ENCODE data around the gene ARHGDIB. TPM values are rescaled to one million over a fixed set of nuclear protein-coding genes. Genes with fewer than 3 reads are reported as not detected.

Gene ARHGDIB
- total RNA-seq, 1 experiment from 2014 or later = 17.7 TPM

DNA sequence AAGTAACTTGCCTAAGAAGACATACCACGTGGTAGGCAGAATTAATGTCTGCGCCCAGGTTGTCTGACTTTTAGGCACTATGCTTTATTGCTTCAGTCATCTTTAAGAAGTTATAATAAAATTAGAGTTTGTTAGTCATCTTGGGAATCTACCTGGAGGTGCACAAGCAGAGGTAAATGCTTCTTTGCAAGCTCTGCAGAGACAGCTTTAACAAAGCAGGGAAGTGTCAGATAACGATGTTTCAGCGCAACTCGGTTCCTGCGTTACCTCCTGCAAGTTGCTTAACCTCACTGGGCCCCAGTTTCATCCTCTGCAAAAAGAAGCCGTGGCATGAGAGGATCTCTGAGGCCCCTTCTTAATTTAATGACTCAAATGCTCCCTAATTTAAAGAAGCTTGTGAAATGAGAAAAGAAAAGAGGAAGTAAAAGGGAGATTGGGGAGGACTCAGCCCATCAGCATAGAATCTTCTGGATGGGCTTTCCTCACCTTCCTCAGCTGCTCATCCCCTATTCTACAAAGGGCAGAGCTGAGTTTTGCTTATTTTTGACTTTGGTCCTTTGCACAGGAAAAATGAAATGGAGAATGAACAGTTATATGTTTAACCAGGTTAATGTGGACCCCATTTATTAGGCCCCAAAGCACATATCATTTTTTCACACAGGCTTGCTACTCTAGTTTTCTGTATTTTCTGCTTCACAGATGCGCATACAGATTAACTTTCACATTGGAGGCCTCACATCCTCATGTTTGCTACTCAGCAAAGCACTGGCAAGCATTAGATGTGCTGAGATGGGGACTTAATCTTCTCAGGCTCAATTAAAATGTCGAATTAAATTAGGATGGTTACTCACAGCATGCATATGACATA lies 5.1 kb downstream of the ARHGDIB start:
- no peak for DNase-seq (ENCODE audit: low read depth)

DNA sequence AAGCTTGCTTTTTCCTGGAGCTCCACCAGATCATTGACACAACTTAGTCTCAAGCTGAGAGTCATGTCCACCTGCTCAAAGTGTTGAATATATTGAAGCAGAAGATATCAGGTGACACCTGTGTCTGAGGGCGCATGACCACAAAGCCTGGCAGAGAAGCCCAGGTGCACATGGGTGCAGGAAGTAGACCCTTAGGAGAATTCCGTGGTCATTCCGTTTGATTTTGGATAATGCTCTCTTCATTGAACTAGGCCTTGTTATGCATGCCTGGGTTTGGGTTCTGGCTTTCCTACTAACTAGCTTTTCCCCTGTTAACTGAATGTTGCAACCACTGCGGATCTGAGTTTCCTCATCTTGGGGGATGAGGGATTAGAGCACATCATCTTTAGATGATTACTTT lies 7.1 kb downstream of the ARHGDIB start:
- DNase-seq (ENCODE audit: low read depth) = no peak

DNA sequence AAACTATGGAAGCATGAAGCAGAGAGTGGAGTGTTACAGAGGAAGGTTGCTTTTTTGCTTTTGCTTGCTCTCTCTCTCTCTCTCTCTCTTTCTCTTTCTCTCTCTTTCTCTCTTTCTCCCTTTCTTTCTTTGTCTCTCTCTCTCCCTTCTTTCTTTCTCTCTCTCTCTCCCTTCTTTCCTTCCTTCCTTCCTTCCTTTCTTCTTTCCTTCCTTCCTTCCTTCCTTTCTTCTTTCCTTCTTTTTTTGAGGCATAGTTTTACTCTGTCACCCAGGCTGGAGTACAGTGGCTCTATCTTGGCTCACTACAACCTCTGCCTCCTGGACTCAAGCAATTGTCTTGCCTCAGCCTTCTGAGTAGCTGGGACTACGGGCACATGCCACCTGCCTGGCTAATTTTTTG lies 7.6 kb downstream of the ARHGDIB start:
- DNase-seq (ENCODE audit: low read depth) = no peak

DNA sequence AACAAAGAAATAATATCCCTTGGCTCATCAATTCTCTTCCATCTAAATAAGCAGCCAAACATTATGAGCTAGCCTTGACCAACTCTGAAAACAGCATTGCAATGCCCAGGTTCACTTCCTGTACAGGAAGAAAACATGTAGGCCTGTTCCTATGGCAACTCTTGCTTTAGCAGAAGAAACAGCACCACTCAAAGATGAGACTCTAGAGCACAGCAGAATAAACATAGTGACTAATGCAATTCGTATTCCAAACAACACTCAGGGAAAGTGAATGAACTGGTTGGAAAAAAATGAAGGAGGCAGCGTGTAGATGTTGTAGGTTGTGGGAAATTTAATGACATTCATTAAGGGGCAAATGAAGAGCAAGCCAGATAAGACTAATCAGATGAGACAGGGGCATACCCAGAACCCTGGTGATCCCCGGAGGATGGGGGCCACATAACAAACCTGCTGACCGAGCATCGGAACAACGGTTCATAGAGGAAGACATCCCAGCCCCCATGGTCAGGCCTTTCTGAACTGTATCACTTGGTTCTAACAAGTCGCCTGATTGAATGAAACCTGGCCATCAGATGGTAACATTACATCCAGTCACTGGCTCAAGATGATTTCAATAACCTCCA lies 9.0 kb downstream of the ARHGDIB start:
- DNase-seq (ENCODE audit: low read depth) = peak; percentile 97

DNA sequence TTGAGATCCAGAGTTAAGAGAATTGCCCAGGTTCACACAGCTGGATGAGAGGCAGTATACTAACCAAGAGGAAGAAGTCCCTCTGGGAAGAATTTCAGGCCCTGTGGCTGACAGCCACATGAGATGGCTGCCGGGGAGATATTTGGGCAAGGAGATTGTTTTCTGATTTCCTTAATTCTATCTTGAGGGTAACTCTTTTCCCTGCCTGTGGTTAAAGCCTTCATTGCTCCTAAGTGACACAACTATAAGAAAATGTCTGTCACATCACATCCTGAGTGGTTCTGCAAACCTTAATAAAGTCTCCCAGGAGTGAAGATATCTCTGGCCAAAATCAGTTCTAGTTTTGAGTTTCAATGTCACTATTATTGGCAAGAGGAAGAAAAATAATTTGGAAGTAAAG lies 9.6 kb downstream of the ARHGDIB start:
- DNase-seq (ENCODE audit: low read depth) = peak; percentile 37

DNA sequence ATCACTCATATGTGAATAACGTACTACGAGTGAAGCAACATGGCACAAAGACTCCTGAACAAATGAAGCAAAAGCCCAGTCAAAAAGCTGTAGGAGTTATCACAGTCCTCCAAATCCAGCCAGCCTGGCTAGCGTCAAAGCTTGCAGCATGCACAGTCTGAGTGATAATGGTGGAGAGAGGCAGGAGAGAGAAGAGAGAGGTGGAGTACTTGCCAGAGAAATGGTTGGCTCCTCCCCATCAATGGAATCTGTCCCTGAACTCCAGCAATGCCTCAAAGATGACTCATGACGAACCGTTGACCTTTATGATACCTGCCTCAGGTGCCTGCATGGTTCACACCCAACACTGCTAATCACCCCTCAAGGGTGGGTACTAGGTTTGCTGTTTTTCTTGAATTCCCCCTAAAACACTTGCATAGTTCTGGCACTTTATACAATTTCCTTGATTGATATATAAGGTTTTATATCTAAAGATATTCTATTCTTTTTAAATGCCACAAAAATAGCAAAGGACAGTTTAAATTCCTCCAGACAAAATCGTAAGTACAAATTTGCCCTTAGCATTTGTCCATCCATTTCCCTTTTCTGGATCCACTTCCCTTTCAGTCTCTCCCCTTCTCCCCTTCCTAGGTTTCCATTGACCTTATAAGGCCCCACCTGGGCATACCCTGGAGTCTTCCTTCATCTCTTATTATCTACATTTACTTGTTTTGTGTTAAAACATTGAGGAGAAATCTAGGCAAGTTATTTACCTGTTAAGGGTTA lies 10.2 kb downstream of the ARHGDIB start:
- peak; percentile 77 for DNase-seq (ENCODE audit: low read depth)

DNA sequence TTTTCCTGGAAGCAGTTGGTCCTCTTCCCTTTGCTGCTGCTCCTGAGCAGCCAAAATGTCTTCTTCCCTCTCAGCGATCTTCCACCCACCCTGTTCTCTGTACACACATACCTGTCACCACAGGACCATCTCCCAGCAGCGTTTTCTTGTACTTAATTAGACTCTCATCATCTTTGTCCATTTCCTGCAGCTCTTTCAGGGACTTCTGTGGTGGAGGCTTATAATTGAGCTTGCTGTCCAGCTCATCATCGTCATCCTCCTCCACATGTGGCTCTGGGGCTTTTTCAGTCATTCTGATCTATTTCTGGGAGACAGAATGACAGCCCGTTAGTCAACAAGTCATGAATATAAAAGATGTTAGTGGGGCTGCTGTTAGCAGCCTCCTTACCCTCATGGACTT lies 11.0 kb downstream of the ARHGDIB start:
- no peak for DNase-seq (ENCODE audit: low read depth)

DNA sequence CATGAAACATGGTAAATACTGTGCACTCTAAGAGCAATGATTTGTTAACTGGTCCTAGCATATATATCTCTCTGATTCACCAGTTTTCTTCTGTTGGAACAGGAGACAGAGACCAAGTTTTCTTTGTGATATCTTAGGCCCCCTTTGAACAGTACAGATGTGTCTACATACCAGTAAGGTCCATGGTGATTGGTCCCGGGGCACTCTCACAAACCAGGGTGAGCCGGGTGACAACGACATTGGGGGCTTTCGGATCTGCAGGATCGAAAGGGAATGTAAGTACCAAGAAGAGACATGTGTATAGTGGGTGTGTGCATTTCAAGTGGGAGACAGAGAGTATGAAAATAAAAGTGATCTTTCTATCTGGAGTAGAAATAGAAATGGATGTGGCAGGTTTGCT lies 11.8 kb downstream of the ARHGDIB start:
- DNase-seq (ENCODE audit: low read depth) = no peak

DNA sequence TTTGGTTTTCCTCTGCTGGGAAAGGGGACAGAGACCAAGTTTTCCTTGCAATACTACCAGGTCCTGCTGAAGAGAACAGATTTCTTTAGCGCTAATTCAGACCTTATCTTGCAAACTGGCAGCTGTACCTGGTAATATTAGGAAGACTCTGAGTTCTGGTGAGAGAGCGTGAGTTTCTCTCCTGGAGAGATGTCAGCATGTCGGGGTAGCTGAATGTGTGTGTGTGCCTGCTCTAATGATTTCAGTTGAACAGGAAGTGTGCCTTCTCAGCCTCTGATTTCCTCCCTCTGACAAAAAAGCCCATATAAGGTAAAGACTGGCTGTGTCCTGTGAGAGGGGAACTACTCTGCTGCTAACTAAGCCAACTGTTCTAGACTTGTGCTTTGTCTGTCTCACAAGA lies 12.7 kb downstream of the ARHGDIB start:
- peak; percentile 92 for DNase-seq (ENCODE audit: low read depth)

DNA sequence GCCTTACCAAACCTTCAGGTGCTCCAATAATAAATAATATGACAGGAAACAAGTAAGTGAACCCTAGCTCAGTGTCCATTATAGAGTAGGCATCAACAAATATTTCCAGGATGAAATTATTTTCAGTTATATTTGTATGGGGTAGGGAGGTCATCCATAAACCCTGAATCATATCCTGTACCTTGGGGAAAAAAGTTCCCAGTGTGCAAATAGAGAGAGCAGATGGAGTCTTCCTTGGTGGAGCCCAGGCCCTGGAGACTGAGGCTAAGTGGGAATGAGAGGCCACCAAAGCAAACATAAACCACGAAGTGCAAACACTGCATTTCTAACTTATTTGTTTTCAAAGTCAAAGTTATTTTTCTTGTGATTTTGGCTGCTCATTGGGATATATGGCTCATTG lies 14.5 kb downstream of the ARHGDIB start:
- DNase-seq (ENCODE audit: low read depth) = no peak

DNA sequence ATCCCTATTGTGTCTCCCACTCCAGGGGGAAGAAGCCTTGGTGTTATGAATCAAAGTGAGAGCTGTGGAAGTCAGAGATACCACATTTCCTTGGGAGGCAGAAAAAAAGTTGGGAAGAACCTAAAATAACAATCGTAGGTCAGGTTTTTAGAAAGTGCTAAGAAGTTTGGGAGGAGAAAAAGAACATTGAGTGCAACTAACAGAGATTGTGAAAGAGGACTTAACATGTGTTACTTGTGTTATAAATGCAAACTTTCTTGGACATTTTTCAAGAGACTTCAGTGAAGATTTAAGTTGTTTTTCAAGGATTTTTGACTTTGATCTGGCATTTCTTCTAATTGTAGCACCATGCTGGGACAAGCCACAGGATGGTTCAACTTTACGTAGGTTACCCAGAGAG lies 15.2 kb downstream of the ARHGDIB start:
- DNase-seq (ENCODE audit: low read depth) = no peak

DNA sequence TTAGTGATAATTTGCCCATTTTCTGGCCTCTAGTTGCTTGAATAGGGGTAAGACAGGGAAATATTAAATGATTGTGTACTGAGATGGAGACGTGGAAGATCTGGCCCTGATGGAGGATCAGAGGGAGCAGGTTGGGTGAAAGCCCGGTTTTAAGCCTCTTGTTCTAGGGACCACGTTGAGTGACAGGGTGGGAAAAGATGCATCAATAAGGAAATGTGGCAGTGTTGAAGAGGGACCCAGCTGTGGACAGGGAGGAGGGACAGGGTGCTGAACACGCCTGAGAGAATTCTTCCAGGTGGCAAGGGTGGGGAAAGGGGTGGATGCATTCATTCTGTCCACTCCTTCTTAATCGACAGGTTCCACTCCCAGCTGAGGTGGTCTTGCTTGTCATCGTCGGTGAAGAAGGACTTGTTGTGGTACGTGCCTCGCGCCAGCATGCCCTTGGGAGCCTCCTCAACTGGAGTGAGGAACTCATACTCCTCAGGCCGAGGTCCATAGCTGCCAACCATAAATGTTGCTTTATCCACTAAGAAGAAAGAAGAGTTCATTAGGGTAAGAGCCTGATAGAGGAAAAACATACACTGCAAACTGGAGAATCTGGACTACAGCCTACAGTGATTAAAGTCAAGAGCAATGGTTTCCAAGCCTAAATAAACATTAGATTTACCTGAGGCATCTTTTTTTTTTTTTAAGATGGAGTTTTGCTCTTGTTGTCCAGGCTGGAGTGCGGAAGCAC lies 19.0 kb downstream of the ARHGDIB start:
- no peak for DNase-seq (ENCODE audit: low read depth)

DNA sequence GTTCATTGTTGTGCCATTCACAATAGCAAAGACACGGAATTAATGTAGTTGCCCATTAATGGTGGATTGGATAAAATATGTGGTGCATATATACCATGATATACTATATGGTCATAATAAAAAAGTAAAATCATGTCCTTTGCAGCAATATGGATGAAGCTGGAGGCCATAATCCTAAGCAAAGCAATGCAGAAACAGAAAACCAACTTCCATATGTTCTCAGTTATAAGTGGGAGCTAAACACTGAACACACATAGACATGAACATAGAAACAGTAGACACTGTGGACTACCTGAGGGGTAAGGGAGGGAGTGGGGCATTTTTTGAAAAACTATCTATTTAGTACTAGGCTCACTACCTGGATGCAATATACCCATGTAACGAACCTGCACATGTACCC lies 20.0 kb downstream of the ARHGDIB start:
- no peak for DNase-seq (ENCODE audit: low read depth)

DNA sequence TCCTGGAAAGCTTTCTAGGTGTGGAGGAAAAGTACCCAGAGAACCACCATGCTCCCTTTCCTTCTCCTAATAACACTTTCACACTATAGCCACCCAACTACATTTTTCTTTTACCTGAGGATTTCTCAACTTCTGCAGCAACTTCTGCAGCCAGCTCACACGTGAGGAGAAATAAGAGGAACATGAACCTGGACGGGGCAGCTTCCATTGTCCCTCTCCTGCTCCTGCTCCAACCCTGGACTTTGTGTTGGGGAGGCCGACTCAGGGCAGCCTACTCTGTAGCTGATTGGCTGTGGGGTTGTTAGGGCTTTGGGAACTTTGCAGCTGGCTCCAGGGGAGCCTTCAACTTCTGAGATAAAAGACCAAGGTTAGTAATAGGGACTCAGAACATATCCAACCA lies 23.1 kb downstream of the ARHGDIB start, which contains the start of gene ERP27:
Gene ERP27, minus strand, starts transcription at position 237 of the 400 bp plus-strand sequence. Its CDS starts 29 bp downstream, at position 208.
- DNase-seq (ENCODE audit: low read depth) = no peak

DNA sequence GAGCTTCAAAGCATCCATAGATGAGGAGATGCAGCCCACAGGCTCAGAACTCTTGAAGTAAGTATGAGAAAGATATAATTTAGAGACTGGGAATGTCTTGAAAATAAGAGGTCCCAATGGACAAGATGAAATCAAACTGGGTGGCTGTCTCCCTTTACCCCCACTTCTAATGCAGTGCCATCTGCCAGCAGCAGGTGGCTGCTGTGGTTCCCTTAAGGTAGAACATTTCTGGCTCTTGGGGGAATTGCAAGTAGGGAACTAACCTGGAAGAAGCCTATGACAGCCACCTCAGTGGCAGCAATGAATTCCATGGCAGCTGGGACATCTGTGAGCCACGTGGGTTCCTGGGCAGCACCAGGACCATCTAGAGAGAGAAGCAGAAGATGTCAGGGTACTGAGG lies 23.7 kb downstream of the ARHGDIB start:
- DNase-seq (ENCODE audit: low read depth) = no peak

DNA sequence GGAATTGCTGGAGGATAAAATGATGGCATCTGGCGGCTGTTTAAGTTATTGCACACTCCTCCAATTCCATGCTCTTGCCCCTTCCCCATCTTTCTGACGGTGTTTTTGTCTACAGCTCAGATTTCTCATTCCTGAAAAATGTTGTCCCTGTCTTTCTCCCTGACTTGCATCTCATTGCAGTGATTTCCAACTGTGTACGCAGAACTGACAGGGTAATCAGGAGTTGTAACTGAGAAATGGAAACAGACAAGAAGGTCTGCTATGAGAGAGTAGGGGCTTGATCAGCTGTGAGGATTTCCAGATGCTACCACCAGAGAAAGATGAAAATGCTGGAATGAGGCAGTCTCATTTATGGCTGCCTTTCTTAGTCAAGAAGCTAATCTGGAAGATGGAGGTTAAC lies 24.4 kb downstream of the ARHGDIB start:
- no peak for DNase-seq (ENCODE audit: low read depth)

DNA sequence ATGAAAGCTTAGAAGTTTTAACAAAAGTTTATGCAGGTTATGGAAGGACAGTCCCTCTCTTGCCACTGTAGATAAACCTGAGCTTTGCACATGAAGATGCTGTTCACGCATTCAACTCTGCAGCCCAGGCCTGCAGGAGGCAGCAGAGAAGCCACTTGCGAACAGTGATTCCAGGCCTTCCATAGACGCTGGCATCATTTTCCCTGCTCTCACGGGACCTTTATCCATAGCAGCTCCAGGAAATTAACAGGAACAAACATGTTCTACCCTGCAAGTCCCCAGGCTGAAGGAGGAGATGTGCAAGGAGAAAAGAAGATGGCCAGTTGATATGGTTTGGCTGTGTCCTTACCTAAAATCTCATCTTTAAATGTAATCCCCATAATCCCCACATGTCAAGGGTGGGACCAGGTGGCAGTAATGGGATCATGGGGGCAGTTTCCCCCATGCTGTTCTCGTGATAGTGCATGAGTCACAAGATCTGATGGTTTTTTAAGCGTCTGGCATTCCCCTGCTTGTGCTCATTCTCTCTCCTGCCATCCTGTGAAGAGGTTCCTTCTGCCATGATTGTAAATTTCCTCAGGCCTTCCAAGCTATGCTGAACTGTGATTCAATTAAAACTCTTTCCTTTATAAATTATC lies 25.1 kb downstream of the ARHGDIB start:
- no peak for DNase-seq (ENCODE audit: low read depth)

DNA sequence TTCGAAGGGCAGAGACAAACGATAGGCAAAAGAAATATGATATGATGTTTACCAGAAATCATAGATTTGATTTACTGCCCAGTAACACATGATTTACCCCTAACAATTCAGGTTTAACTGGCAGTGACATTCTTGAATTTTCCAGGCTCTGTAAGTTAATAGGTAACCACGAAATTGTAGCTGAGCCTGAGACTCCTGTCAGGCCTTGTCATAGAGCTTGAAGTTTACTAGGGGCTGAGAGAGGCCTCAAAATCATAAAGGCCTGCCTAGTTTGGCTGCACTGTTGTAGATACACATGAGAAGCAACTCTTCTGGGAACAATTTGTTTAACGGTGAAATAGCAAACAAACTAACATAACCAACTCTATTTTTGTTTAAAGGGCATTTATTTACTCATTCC lies 26.4 kb downstream of the ARHGDIB start:
- DNase-seq (ENCODE audit: low read depth) = no peak

DNA sequence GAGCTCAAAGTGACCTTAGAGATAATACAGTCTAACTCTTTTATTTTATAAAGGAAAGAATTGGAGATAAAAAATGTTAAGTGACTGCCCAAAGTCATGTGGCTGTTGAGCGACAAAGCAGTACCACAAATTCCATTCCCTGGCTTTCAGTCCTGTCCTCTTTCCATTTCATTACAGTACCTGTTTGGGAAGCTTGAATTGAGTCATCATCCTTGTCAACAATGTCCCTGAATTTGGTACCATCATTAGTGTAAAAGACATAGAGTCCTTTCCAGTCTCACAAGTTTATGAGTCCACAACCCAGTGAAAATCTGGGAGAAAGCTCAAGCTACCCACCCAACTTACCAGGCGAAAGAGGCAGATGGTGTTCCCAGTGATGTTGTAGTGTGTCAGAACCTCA lies 26.9 kb downstream of the ARHGDIB start:
- DNase-seq (ENCODE audit: low read depth) = no peak

DNA sequence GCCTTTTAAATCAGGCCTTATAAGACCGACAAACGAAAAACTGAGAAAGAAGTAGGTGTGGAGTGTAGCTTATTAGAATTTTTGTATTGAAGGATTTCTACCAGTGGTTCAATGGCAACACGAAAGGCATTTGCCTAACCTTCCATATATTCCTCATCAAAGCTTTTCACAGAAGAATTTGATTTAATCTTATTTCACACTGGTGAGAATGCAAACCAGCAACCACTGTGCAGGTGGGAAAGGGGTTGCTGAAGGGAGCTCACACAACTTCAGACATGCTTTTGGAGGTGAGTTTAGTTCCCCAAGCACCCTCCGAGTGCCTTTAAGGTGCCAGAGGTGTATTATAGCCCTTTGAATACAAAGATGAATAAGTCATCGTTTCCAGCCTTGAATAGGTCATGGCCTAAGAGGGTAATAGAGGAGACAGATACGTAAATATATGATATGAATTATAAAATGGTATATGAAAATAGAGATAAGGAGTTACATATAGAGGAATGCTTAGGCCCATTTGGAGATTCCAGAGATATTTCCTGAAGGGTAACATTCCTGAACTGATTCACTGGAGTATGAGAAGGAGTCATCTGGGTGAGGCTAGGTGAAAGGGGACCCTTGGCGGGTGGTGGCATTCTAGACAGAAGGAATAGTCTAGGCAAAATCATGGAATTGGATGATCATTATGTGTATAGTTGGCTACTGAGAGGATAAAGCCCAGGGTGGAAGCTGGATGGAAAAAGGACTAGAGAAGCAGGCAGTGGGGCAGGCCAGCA lies 29.4 kb downstream of the ARHGDIB start:
- DNase-seq (ENCODE audit: low read depth) = no peak

DNA sequence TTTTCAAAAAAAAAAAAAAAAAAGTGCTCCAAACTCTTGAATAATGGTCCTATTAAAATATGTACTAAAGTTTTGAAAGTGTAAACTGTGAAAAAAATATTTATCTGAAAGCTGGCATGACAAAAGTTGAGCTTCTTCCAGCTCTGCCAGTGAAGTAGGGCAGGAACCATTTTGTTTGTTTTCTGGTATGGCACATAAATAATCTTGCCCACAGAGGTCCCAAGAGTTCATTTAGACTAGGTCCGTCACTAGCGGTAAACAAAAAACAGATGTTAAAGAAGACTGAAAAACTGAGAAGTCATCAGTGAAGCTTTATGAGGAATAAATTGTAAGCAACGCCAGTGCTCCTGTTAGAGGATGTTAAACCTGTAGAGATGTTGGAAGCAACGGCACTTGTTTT lies 30.0 kb downstream of the ARHGDIB start:
- peak; percentile 33 for DNase-seq (ENCODE audit: low read depth)
